IMR-90 (cell line): ENCODE results near the gene HEPHL1. TPM values are rescaled to one million over a fixed set of nuclear protein-coding genes. Genes with fewer than 3 reads are reported as not detected.

ENCODE experiments used
- ATAC-seq: fragments of 200-7000 bp; cut with Tn5 transposase; 2 replicates; pipeline ENCODE4 v1.9.1; 2020; ENCODE audit warnings: low read depth, mild to moderate bottlenecking, moderate library complexity
- BruUV-seq: library from RNA; stranded (reverse); fragments of 400-500 nt; replicated peaks from 2 replicates; lab custom pipeline; 2021; lab: Mats Ljungman, UMichigan
- CTCF ChIA-PET: fragments of 300-600 bp; formaldehyde crosslinking; extraction: SDS; loops from one replicate; lab custom pipeline; 2021; ENCODE audit warnings: antibody characterized with exemption; lab: Yijun Ruan, JAX
- POLR2A ChIA-PET: fragments of 300-600 bp; sonication (Branson Sonifier 250); formaldehyde crosslinking; loops from one replicate; lab custom pipeline; 2022; ENCODE audit warnings: antibody characterized with exemption; ENCODE audit not compliant: unreplicated experiment; lab: Charles Lee
- DNase-seq: peaks from one replicate; pipeline ENCODE4 v3.0.0; 2013
- H2AFZ ChIP-seq: replicated peaks from 2 replicates; pipeline ENCODE3; 2013; ENCODE audit warnings: low read length, mild to moderate bottlenecking; ENCODE audit not compliant: poor library complexity
- H2AK5ac ChIP-seq: 2 replicates; pipeline ENCODE4 v1.6.1; 2013; ENCODE audit warnings: low read depth, low read length, inconsistent platforms
- H2AK9ac ChIP-seq: replicated peaks from 2 replicates; pipeline ENCODE3; 2013; ENCODE audit warnings: mild to moderate bottlenecking, low read depth, low read length, moderate library complexity; ENCODE audit not compliant: poor library complexity
- H2BK120ac ChIP-seq: 2 replicates; pipeline ENCODE4 v1.6.1; 2013; ENCODE audit warnings: low read depth, low read length, inconsistent platforms
- H2BK15ac ChIP-seq: 3 replicates; pipeline ENCODE4 v1.6.1; 2013; ENCODE audit warnings: low read depth, low read length, inconsistent platforms
- H2BK20ac ChIP-seq: 2 replicates; pipeline ENCODE4 v1.6.1; 2013; ENCODE audit warnings: low read depth, mild to moderate bottlenecking, inconsistent platforms, low read length, moderate library complexity
- H2BK5ac ChIP-seq: 2 replicates; pipeline ENCODE4 v1.6.1; 2013; ENCODE audit warnings: mild to moderate bottlenecking, low read depth, low read length, inconsistent platforms; ENCODE audit not compliant: poor library complexity, severe bottlenecking
- H3K14ac ChIP-seq: replicated peaks from 2 replicates; pipeline ENCODE4 v1.6.1; 2013; ENCODE audit warnings: low read depth, low read length, inconsistent platforms
- H3K18ac ChIP-seq: 2 replicates; pipeline ENCODE4 v1.6.1; 2013; ENCODE audit warnings: low read depth, low read length, control low read depth
- H3K23ac ChIP-seq: 2 replicates; pipeline ENCODE4 v1.6.1; 2013; ENCODE audit warnings: low read depth, low read length, inconsistent platforms
- H3K27ac ChIP-seq: 2 replicates; pipeline ENCODE4 v1.5.1; 2013; ENCODE audit warnings: mild to moderate bottlenecking, control low read depth, low read length; ENCODE audit not compliant: insufficient read depth
- H3K27me3 ChIP-seq: 2 replicates; pipeline ENCODE4 v1.6.1; 2013; ENCODE audit warnings: low read length; ENCODE audit not compliant: control insufficient read depth, insufficient read depth
- H3K36me3 ChIP-seq: 2 replicates; pipeline ENCODE4 v1.6.1; 2013; ENCODE audit warnings: low read length, mixed read lengths; ENCODE audit not compliant: control insufficient read depth, insufficient read depth
- H3K4ac ChIP-seq: 2 replicates; pipeline ENCODE4 v1.6.1; 2013; ENCODE audit warnings: low read depth, low read length, inconsistent platforms
- H3K4me1 ChIP-seq: 2 replicates; pipeline ENCODE4 v1.6.1; 2013; ENCODE audit warnings: low read length, mixed read lengths; ENCODE audit not compliant: control insufficient read depth, insufficient read depth
- H3K4me2 ChIP-seq: 2 replicates; pipeline ENCODE4 v1.6.1; 2013; ENCODE audit warnings: low read depth, mild to moderate bottlenecking, control low read depth, low read length, moderate library complexity
- H3K4me3 ChIP-seq: 2 replicates; pipeline ENCODE4 v1.5.1; 2013; ENCODE audit warnings: low read depth, mild to moderate bottlenecking, control low read depth, low read length, moderate library complexity; ENCODE audit not compliant: insufficient read depth
- H3K56ac ChIP-seq: 2 replicates; pipeline ENCODE4 v1.6.1; 2013; ENCODE audit warnings: low read length, inconsistent platforms; ENCODE audit not compliant: insufficient read depth; ENCODE audit errors: extremely low read depth
- H3K79me1 ChIP-seq, 2 experiments: 2 replicates each; pipeline ENCODE4 v1.6.1; 2013; ENCODE audit warnings: low read length in 2 of 2, inconsistent platforms in 1 of 2, low read depth in 1 of 2
- H3K9ac ChIP-seq: 2 replicates; pipeline ENCODE4 v1.6.1; 2013; ENCODE audit warnings: low read depth, low read length, control low read depth
- H3K9me1 ChIP-seq: 2 replicates; pipeline ENCODE4 v1.6.1; 2013; ENCODE audit warnings: low read length, inconsistent platforms; ENCODE audit not compliant: insufficient read depth
- H3K9me3 ChIP-seq: 2 replicates; pipeline ENCODE4 v1.6.1; 2013; ENCODE audit warnings: low read length; ENCODE audit not compliant: control insufficient read depth, insufficient read depth
- H4K20me1 ChIP-seq: 2 replicates; pipeline ENCODE4 v1.6.1; 2013; ENCODE audit warnings: low read length, inconsistent platforms; ENCODE audit not compliant: insufficient read depth
- H4K5ac ChIP-seq: 2 replicates; pipeline ENCODE4 v1.6.1; 2013; ENCODE audit warnings: mild to moderate bottlenecking, low read depth, low read length, control low read depth
- H4K8ac ChIP-seq, 2 experiments: 2 replicates each; pipeline ENCODE4 v1.6.1; 2013; ENCODE audit warnings: low read depth in 2 of 2, low read length in 2 of 2, control low read depth in 1 of 2, inconsistent platforms in 1 of 2
- H4K91ac ChIP-seq: 2 replicates; pipeline ENCODE4 v1.6.1; 2013; ENCODE audit warnings: low read depth, low read length, inconsistent platforms; ENCODE audit not compliant: insufficient read depth
- BHLHE40 ChIP-seq: fragments of 150-350 bp; IDR thresholded peaks from 2 replicates; pipeline ENCODE4 v1.6.1; 2016; ENCODE audit warnings: mild to moderate bottlenecking, low read depth, low read length
- CEBPB ChIP-seq: IDR thresholded peaks from 2 replicates; pipeline ENCODE4 v1.6.1; 2012; ENCODE audit warnings: low read depth, low read length, improper control_type of control experiment
- CHD1 ChIP-seq: IDR thresholded peaks from 2 replicates; pipeline ENCODE4 v1.6.1; 2012; ENCODE audit warnings: low read depth, low read length, improper control_type of control experiment
- ELK1 ChIP-seq: fragments of 150-350 bp; IDR thresholded peaks from 2 replicates; pipeline ENCODE4 v1.6.1; 2016; ENCODE audit warnings: low read depth, mild to moderate bottlenecking, low read length, moderate library complexity, borderline replicate concordance
- MAZ ChIP-seq: IDR thresholded peaks from 2 replicates; pipeline ENCODE4 v1.6.1; 2012; ENCODE audit warnings: low read depth, mild to moderate bottlenecking, low read length, improper control_type of control experiment, moderate library complexity, borderline replicate concordance
- MXI1 ChIP-seq: IDR thresholded peaks from 2 replicates; pipeline ENCODE4 v1.6.1; 2012; ENCODE audit warnings: low read depth, mild to moderate bottlenecking, low read length, moderate library complexity, borderline replicate concordance
- NFE2L2 ChIP-seq: fragments of 150-350 bp; IDR thresholded peaks from 2 replicates; pipeline ENCODE4 v1.6.1; 2016; ENCODE audit warnings: low read depth, mild to moderate bottlenecking, low read length
- POLR2A ChIP-seq: IDR thresholded peaks from 2 replicates; pipeline ENCODE4 v1.6.1; 2012; ENCODE audit warnings: mild to moderate bottlenecking, low read depth, low read length
- RAD21 ChIP-seq: IDR thresholded peaks from 2 replicates; pipeline ENCODE4 v1.6.1; 2012; ENCODE audit warnings: low read length, improper control_type of control experiment
- RCOR1 ChIP-seq: IDR thresholded peaks from 2 replicates; pipeline ENCODE4 v1.6.1; 2012; ENCODE audit warnings: mild to moderate bottlenecking, low read length, improper control_type of control experiment; ENCODE audit not compliant: insufficient replicate concordance
- SMC3 ChIP-seq: fragments of 150-350 bp; IDR thresholded peaks from 2 replicates; pipeline ENCODE4 v1.6.1; 2016; ENCODE audit warnings: low read depth, mild to moderate bottlenecking, antibody characterized with exemption, low read length, moderate library complexity
- WGBS, 2 experiments: methylation state at CpG; one replicate each; pipeline versions ENCODE4 v1.1.5 to v1.1.7; 2013; ENCODE audit warnings: missing lambda C conversion rate in 2 of 2; ENCODE audit not compliant: insufficient read length in 1 of 2; ENCODE audit errors: extremely low coverage in 2 of 2; 5-methylcytosine and 5-hydroxymethylcytosine counted together
- dilution Hi-C: fragments of 300-500 bp; cut with HindIII; formaldehyde crosslinking; loops from one replicate; pipeline ENCODE4 v1.14.3; 2018; ENCODE audit warnings: low sequenced_read_pairs; ENCODE audit not compliant: unreplicated experiment
- in situ Hi-C: fragments of 300-500 bp; cut with MboI; formaldehyde crosslinking; loops from 3 replicates; pipeline ENCODE4 v1.14.3; 2019; ENCODE audit warnings: low sequenced_read_pairs, inconsistent platforms, mixed read lengths
- intact Hi-C: fragments of 100-400 bp; cut with micrococcal nuclease; formaldehyde crosslinking; loops from 2 replicates; pipeline ENCODE4 v1.10.0; 2022
- polyA plus RNA-seq, 3 experiments: library from polyadenylated mRNA; depleted of rRNA; stranded (reverse); fragments of >200 nt; gene quantifications; 2 replicates each; pipeline ENCODE4 v1.2.3, GENCODE V29; 2012; ENCODE audit warnings: low replicate concordance in 1 of 3
- total RNA-seq: library from RNA; depleted of rRNA; stranded (reverse); fragments of >200 nt; gene quantifications from 2 replicates; pipeline ENCODE4 v1.2.3, GENCODE V29; 2012

HEPHL1 gene
- total and polyA plus RNA-seq, 2 of the 4 experiments (the other 2 are of a cell fraction), result under 0.01 to 0.02 TPM

DNA sequence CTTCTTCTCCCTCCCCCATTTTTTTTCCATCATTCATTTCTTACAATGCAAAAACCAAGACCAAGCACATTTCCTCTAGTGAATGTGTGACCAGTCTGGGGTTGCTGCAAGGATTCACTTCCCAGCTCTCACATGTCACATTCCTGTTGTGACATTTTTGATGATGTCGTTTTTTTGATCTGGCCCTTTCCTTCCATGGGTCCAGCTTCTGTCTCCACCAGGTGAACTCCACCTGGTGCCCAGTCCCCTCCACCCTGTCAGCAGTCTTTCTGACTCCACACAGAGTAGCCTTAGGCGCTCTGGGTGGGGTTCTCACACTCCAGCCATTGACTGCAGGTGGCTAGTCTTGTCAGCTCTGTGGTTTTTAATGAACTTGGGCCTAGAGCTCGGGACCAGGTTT lies 123.1 kb downstream of the HEPHL1 start:
- Histone ChIP-seq H3K4me2 (no peak overlapping the region), H3K79me1 (peaks cover 44 to 85% of the 10 kb centered on the region in 2 experiments), H4K5ac (no peak overlapping the region), H4K20me1 (peaks cover 60% of the 10 kb centered on the region), H2BK15ac (no peak overlapping the region), H3K4ac (no peak overlapping the region; the same call in 1 of the 2 replicates), H3K23ac (no peak overlapping the region), H3K14ac (no peak overlapping the region), H2AK9ac (no peak overlapping the region), H2BK120ac (no peak overlapping the region), H3K27ac (no peak overlapping the region), H3K9ac (no peak overlapping the region), H3K4me3 (no peak overlapping the region), H4K8ac (no peak overlapping the region), H3K27me3 (no peaks in the 10 kb centered on the region), H3K18ac (no peak overlapping the region), H3K36me3 (no peaks in the 10 kb centered on the region), H4K91ac (no peak overlapping the region), H2AK5ac (no peak overlapping the region), H3K9me1 (peaks cover 36% of the 10 kb centered on the region), H2AFZ (no peak overlapping the region), H3K56ac (no peak overlapping the region), H3K9me3 (no peaks in the 10 kb centered on the region), H3K4me1 (peaks cover 30% of the 10 kb centered on the region), H2BK5ac (no peak overlapping the region), H2BK20ac (no peak overlapping the region)
- in situ Hi-C loops (loop anchor here (25.0 kb wide), 3 partner anchors 618 to 1132 kb away; partner anchors contain the start of gene AMOTL1), dilution Hi-C loops (no loop called here), intact Hi-C loops (no loop called here)
- CTCF ChIA-PET, result interaction anchor here (0.6 kb wide), 1 partner anchor 9 kb away, joined by 3 read pairs; no protein-coding TSS in a partner anchor
- ATAC-seq, result no peak
- POLR2A ChIA-PET, result interaction anchor here (0.6 kb wide), 1 partner anchor 8 kb away, joined by 3 read pairs; no protein-coding TSS in a partner anchor
- DNase-seq, result no peak
- no peak for TF ChIP-seq BHLHE40
- TF ChIP-seq RAD21, result no peak
- no peak for TF ChIP-seq SMC3
- no peak for TF ChIP-seq ELK1
- TF ChIP-seq MXI1, result no peak
- no peak for TF ChIP-seq RCOR1
- no peak for TF ChIP-seq NFE2L2
- TF ChIP-seq CHD1, result no peak
- no peak for TF ChIP-seq MAZ
- TF ChIP-seq CEBPB, result no peak
- TF ChIP-seq POLR2A, result no peak
- 80% methylated on average over 1 of the region's 3 CpGs; no CpG with 5 or more reads in 1 of the 2 experiments for WGBS, 2 experiments
- BruUV-seq, result no TSS peak
